Esophagus muscularis mucosa (tissue), 4 donors: ENCODE data around the gene ZNFX1. TPM values are rescaled to one million over a fixed set of nuclear protein-coding genes. Genes with fewer than 3 reads are reported as not detected.
"Not testable (repeated sequence)": the region's sequence is repeated elsewhere in the genome, so short reads cannot be mapped to it uniquely, and the experiment has no call there.

Experiments
- DNase-seq: peaks from one replicate; pipeline ENCODE4 v3.0.0-alpha.2; 2017; ENCODE audit errors: extremely low spot score
- H3K27ac ChIP-seq, 4 donors: fragments of 200-600 bp; sonication (generic); replicated peaks in 1 of 4; 1 replicate in 3 of 4; 2 replicates in 1 of 4; pipeline ENCODE4 v1.5.1; 2016 to 2019; ENCODE audit warnings: mild to moderate bottlenecking in 1 of 4
- H3K27me3 ChIP-seq, 4 donors: fragments of 200-600 bp; sonication (generic); one replicate each; pipeline versions ENCODE4 v1.5.1 to v1.6.0; 2016 to 2019
- H3K36me3 ChIP-seq, 4 donors: fragments of 200-600 bp; sonication (generic); one replicate each; pipeline ENCODE4 v1.5.1; 2016 to 2019
- H3K4me1 ChIP-seq, 4 donors: fragments of 200-600 bp; sonication (generic); one replicate each; pipeline ENCODE4 v1.5.1; 2016 to 2019
- H3K4me3 ChIP-seq, 4 donors: fragments of 200-600 bp; sonication (generic); 1 replicate in 2 of 4; 2 replicates in 2 of 4; pipeline ENCODE4 v1.5.1; 2016 to 2019; ENCODE audit warnings: mild to moderate bottlenecking in 4 of 4, moderate library complexity in 1 of 4
- H3K9me3 ChIP-seq, 4 donors: fragments of 200-600 bp; sonication (generic); 1 replicate in 3 of 4; 2 replicates in 1 of 4; pipeline ENCODE4 v1.5.1; 2016 to 2019
- CTCF ChIP-seq, 3 experiments: fragments of 200-600 bp in 2 of 3; fragments of 450-650 bp in 1 of 3; sonication (generic) in 2 of 3; IDR thresholded peaks; one replicate each; pipeline ENCODE4 v1.5.1; 2017 to 2019; ENCODE audit warnings: antibody characterized with exemption in 3 of 3, mild to moderate bottlenecking in 2 of 3, moderate library complexity in 1 of 3
- EP300 ChIP-seq: sonication (generic); formaldehyde crosslinking; IDR thresholded peaks from one replicate; pipeline ENCODE4 v1.6.1; 2017; ENCODE audit warnings: antibody characterized with exemption
- POLR2A ChIP-seq: fragments of 450-650 bp; IDR thresholded peaks from one replicate; pipeline ENCODE4 v1.6.1; 2017; ENCODE audit warnings: antibody characterized with exemption, moderate library complexity, mild to moderate bottlenecking, low read depth
- POLR2AphosphoS5 ChIP-seq, 2 donors: sonication (generic); formaldehyde crosslinking; IDR thresholded peaks; one replicate each; pipeline ENCODE4 v1.6.1; 2017; ENCODE audit warnings: antibody characterized with exemption in 2 of 2
- WGBS: methylation state at CpG from one replicate; pipeline ENCODE4 v1.1.5; 2018; 5-methylcytosine and 5-hydroxymethylcytosine counted together
- intact Hi-C: fragments of 100-400 bp; cut with DNase I; formaldehyde crosslinking; loops from one replicate; pipeline ENCODE4 v1.15.1; 2023
- small RNA-seq, 3 donors: library from RNA; depleted of rRNA; stranded (forward); fragments of <200 nt; gene quantifications; one replicate each; pipeline ENCODE3, GENCODE V24; 2016
- total RNA-seq, 4 donors: library from RNA; depleted of rRNA; stranded (reverse); fragments of >200 nt; gene quantifications; one replicate each; pipeline versions ENCODE4 v1.1.0 to v1.2.1, GENCODE V29; 2016

Gene ZNFX1
- total RNA-seq, 4 donors from 2014 or later, result 35.7 to 46.7 (median 41.3) TPM

- 56% methylated on average over 9 of the region's 9 CpGs for WGBS
Observed at GRCh38 chr20:49203746-49204145, 74.1 kb downstream of the ZNFX1 start.

GRCh38 chr20:49203011-49203410 is 74.8 kb downstream of the ZNFX1 start:
- Histone ChIP-seq H3K27me3 (no peaks in the 10 kb centered on the region), H3K4me3 (no peak overlapping the region), H3K27ac (no peak overlapping the region), H3K9me3 (no peaks in the 10 kb centered on the region), H3K36me3 (no peaks in the 10 kb centered on the region), H3K4me1 (no peaks in the 10 kb centered on the region)
- DNase-seq, result no peak
- intact Hi-C loops, result no loop called here
- 91% methylated on average over 7 of the region's 7 CpGs for WGBS
- TF ChIP-seq POLR2AphosphoS5 (IDR thresholded peaks at IDR 0.05), result no peak
- TF ChIP-seq EP300, result no peak
- no peak for TF ChIP-seq CTCF (IDR thresholded peaks at IDR 0.05)
- no peak for TF ChIP-seq POLR2A

More at GRCh38 chr20:49203746-49204145, 74.1 kb downstream of the ZNFX1 start:
- Histone ChIP-seq H3K27ac (no peak overlapping the region), H3K4me3 (no peak overlapping the region), H3K27me3 (no peaks in the 10 kb centered on the region), H3K36me3 (no peaks in the 10 kb centered on the region), H3K9me3 (no peaks in the 10 kb centered on the region), H3K4me1 (no peaks in the 10 kb centered on the region)
- intact Hi-C loops, result no loop called here
- DNase-seq, result no peak
- TF ChIP-seq POLR2AphosphoS5 (IDR thresholded peaks at IDR 0.05) (no peak), EP300 (no peak), CTCF (IDR thresholded peaks at IDR 0.05) (no peak), POLR2A (no peak)

GRCh38 chr20:49199729-49200293 is 78.0 kb downstream of the ZNFX1 start:
- intact Hi-C loops, result no loop called here
- Histone ChIP-seq H3K27me3 (no peaks in the 10 kb centered on the region), H3K4me1 (no peaks in the 10 kb centered on the region), H3K9me3 (no peaks in the 10 kb centered on the region), H3K4me3 (no peak overlapping the region), H3K27ac (no peak overlapping the region), H3K36me3 (no peaks in the 10 kb centered on the region)
- TF ChIP-seq POLR2A (no peak), CTCF (IDR thresholded peaks at IDR 0.05) (no peak), POLR2AphosphoS5 (IDR thresholded peaks at IDR 0.05) (no peak), EP300 (no peak)
- 92% methylated on average over 4 of the region's 4 CpGs for WGBS
- DNase-seq, result no peak

DNA sequence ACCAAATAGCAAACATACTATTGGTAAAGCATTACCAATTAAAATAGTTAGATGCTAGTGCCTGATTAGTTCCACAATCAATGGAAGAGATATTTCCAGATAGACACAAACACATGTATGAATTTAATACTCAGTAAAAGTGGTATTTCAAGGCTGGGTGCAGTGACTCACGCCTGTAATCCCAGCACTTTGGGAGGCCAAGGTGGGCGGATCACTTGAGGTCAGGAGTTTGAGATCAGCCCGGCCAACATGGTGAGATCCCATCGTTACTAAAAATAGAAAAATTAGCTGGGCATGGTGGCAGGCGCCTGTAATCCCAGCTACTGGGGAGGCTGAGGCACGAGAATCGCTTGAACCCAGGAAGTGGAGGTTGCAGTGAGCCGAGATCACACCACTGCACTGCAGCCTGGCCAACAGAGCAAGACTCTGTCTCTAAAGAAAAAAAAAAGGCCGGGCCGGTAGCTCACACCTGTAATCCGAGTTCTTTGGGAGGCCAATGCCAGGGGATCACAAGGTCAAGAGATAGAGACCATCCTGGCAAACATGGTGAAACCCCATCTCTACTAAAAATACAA is 84.8 kb downstream of the ZNFX1 start:
- H3K27me3 ChIP-seq, H3K9me3 ChIP-seq, intact Hi-C loops, H3K27ac ChIP-seq, H3K4me1 ChIP-seq, DNase-seq, H3K4me3 ChIP-seq, H3K36me3 ChIP-seq: not testable (repeated sequence)
- WGBS, result 86% methylated on average over 11 of the region's 11 CpGs

Small RNA genes lying within 50 kb of the gene (small RNA-seq; reads per million reads assigned to genes)
- 2,436 to 2,805 (median 2,563) reads per million in 3 donors for gene SNORD12B
- 1,749 to 2,034 (median 1,807) reads per million in 3 donors for gene SNORD12C

Other genes with a start within 250 kb of the ZNFX1 start
- gene CSE1L, start 231.7 kb downstream of the ZNFX1 start, total RNA-seq, result 10 to 100 TPM; 33.8 to 41.3 (median 39.2) TPM
- gene STAU1, start 89.7 kb downstream of the ZNFX1 start, total RNA-seq, result 100 to 1,000 TPM; 103 to 118 (median 115) TPM
- gene DDX27, start 58.6 kb downstream of the ZNFX1 start, total RNA-seq, result 10 to 100 TPM; 25.7 to 35.0 (median 30.2) TPM
- gene KCNB1, start 204.6 kb upstream of the ZNFX1 start, total RNA-seq, result 10 to 100 TPM; 32.3 to 55.5 (median 51.9) TPM